ENCODE data around the gene ACSL1.

Gene ACSL1

DNA sequence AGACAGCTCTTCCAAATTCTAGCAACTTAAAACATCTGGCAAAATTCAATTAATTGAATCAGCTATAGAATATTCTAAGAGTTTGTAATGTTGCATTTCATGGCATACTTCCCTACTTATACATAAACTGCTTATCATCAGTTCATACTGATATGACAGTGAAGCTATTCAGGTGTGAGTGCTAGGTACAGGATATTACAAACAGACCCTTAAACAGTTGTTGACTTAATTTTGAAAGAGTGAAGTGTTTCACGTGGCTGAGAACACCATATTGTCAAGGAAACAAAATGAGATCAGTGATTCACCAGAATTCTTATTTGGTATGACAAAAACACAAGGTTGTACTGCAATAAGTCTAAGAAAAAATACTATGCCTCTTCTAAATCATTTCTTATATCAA is 119.3 kb downstream of the ACSL1 start:
- Histone ChIP-seq H3K4me1 (ENCODE audit: control insufficient read depth, insufficient read depth, low read length, poor library complexity, severe bottlenecking) (no peaks in the 10 kb centered on the region), H3K4me3 (ENCODE audit: insufficient read depth, low read depth, low read length, poor library complexity, severe bottlenecking) (no peak overlapping the region), H3K27ac (ENCODE audit: insufficient read depth, low read length, poor library complexity, severe bottlenecking) (no peak overlapping the region), H3K9me3 (ENCODE audit: control insufficient read depth, low read length) (no peaks in the 10 kb centered on the region), H3K27me3 (replicated peaks; ENCODE audit: control insufficient read depth, insufficient read depth, low read length, poor library complexity, severe bottlenecking) (no peaks in the 10 kb centered on the region), H3K36me3 (ENCODE audit: control insufficient read depth, insufficient read depth, low read length) (no peaks in the 10 kb centered on the region)
- no peak for DNase-seq

DNA sequence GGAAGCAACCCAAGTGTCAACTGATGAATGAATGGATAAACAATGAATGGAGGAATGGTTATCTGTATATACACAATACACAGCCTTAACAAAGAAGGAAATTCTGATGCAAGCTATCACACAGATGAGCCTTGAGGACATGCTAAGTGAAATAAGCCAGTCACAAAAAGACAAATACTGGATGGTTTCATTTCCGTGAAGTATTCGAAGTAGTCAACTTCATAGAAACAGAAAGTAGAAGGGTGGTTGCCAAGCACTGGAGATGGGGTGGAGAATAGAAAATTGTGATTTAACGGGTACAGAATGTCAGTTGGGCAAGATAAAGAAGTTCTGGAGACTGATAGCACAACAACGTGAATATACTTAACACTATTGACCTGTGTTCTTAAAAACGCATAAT is 120.1 kb downstream of the ACSL1 start:
- no peak overlapping the region for H3K4me3 ChIP-seq (ENCODE audit: insufficient read depth, low read depth, low read length, poor library complexity, severe bottlenecking)
- H3K27ac ChIP-seq (ENCODE audit: insufficient read depth, low read length, poor library complexity, severe bottlenecking) = no peak overlapping the region
- H3K4me1 ChIP-seq (ENCODE audit: control insufficient read depth, insufficient read depth, low read length, poor library complexity, severe bottlenecking) = no peaks in the 10 kb centered on the region
- DNase-seq = no peak
- H3K27me3 ChIP-seq (replicated peaks; ENCODE audit: control insufficient read depth, insufficient read depth, low read length, poor library complexity, severe bottlenecking) = no peaks in the 10 kb centered on the region
- H3K9me3 ChIP-seq (ENCODE audit: control insufficient read depth, low read length) = no peaks in the 10 kb centered on the region
- no peaks in the 10 kb centered on the region for H3K36me3 ChIP-seq (ENCODE audit: control insufficient read depth, insufficient read depth, low read length)

Measured in effector memory CD4-positive, alpha-beta T cell (primary cell).